Heart left ventricle (tissue), 13 donors: Measurements from ENCODE around the gene SESN1.

ENCODE experiments used
- POLR2A ChIP-seq, 2 donors: fragments of 450-650 bp; IDR thresholded peaks; one replicate each; pipeline ENCODE4 v1.6.1; 2017; ENCODE audit warnings: antibody characterized with exemption in 2 of 2, mild to moderate bottlenecking in 2 of 2, moderate library complexity in 2 of 2
- TF ChIP-seq, protein P1 (sequence below), 12 donors: fragments of 200-600 bp; sonication (generic) in 4 of 12; IDR thresholded peaks; one replicate each; pipeline versions ENCODE4 v1.5.0 to v1.8.0; 2018 to 2022; ENCODE audit warnings: antibody characterized with exemption in 12 of 12, mild to moderate bottlenecking in 5 of 12
- donor health status: ischemic (EF 13 %, LVEDD 7.1; RV severe dilation, severe dysfunction).
- donor health status: DM: no; HTN: yes; CAD: no.
- donor health status: DM: no; HTN: no; CAD: no.
- donor health status: ischemic (EF 25% LVEDD 6.9; RV normal size, moderate dysfunction).
- donor health status: ischemic (EF 25% LVEDD 5.7; RV mildly dilated, moderate dysfunction).
- donor health status: ischemic (EF 35%, LVEDD 5.7; RV mildly dilated, moderate dysfunction).
- donor health status: nonischemic (EF 11% LVEDD 7.7; RV severe dilation, severe dysfunction).
- donor health status: DM: yes; HTN: yes; CAD: no.
- donor health status: PGD.
- donor health status: ischemic (EF 29% LVEDD 5.4; RV normal size, mild dysfunction).
- donor health status: nonischemic (EF 23%, LVEDD 6.1; RV moderate dilation, normal function).

DNA sequence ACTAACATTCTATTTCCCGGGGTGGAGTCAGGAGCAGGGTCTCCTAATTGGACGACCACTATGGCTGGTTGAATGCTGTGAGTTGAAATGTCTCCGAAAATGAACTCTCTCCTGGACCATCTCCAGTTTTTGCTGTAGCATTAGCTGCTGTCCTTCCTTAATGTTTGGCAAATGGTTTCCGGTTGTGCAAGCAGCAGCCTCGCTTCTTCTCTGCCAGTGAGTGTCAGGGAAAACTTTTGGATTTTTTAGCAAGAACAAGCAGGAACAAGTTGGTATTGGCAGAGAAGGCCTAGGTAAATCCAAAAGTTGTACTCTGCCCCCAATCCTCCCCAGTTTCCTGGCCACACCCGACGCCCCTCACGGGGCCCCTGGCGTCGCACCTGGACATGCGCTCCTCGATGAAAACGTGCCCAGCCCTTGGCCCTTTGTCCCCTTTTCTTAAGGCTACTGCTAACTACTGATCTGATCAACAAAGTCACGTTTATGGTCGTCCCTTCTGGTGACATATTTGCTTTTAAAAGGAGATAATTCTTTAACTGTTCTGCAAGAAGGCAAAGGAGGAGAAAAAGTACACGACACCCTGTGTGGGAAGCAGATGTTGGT, 143.2 kb downstream of the SESN1 start:
- TF ChIP-seq, protein P1, sequence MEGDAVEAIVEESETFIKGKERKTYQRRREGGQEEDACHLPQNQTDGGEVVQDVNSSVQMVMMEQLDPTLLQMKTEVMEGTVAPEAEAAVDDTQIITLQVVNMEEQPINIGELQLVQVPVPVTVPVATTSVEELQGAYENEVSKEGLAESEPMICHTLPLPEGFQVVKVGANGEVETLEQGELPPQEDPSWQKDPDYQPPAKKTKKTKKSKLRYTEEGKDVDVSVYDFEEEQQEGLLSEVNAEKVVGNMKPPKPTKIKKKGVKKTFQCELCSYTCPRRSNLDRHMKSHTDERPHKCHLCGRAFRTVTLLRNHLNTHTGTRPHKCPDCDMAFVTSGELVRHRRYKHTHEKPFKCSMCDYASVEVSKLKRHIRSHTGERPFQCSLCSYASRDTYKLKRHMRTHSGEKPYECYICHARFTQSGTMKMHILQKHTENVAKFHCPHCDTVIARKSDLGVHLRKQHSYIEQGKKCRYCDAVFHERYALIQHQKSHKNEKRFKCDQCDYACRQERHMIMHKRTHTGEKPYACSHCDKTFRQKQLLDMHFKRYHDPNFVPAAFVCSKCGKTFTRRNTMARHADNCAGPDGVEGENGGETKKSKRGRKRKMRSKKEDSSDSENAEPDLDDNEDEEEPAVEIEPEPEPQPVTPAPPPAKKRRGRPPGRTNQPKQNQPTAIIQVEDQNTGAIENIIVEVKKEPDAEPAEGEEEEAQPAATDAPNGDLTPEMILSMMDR (IDR thresholded peaks at IDR 0.05) = no peak
- TF ChIP-seq POLR2A (IDR thresholded peaks at IDR 0.05) = no peak
